ENCODE data around the gene SUPT5H. TPM values are rescaled to one million over a fixed set of nuclear protein-coding genes. Genes with fewer than 3 reads are reported as not detected.

The SUPT5H gene
- total and polyA plus RNA-seq, 2 of the 13 experiments (the other 11 are each of a cell fraction or from before 2014, with no cell fraction given): 48.2 to 51.7 TPM

DNA sequence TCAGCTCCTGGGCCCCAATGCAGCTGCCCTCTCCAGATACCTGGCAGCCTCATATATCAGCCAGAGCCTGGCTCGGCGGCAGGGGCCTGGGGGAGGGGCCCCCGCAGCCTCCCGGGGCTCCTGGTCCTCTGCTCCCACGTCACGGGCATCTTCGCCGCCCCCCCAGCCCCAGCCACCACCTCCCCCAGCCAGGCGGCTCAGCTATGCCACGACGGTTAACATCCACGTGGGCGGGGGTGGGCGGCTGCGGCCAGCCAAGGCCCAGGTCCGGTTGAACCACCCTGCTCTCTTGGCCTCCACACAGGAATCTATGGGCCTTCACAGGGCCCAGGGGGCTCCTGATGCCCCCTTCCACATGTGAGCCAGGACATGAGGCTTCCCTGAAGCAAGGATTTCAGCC is 20.4 kb upstream of the SUPT5H start:
- no peaks in the 10 kb centered on the region for H3K79me2 ChIP-seq (ENCODE audit: insufficient read depth, low read length)
- no peaks in the 10 kb centered on the region for H3K27me3 ChIP-seq (ENCODE audit: control insufficient read depth in 1 of 2, insufficient read depth in 2 of 2, low read length in 2 of 2)
- in situ Hi-C loops (cut with HindIII; ENCODE audit: extremely low pct_ligation_motif_present, low pct_unique_long_range_greater_than_20kb): no loop called here
- H4K20me1 ChIP-seq (ENCODE audit: insufficient read depth, low read length): no peaks in the 10 kb centered on the region
- H2AFZ ChIP-seq (ENCODE audit: low read length): no peak overlapping the region
- H3K36me3 ChIP-seq (replicated peaks in 1 of 2; ENCODE audit: control insufficient read depth in 1 of 2, insufficient read depth in 2 of 2, low read length in 2 of 2): peaks cover 0 to 4% of the 10 kb centered on the region in 2 experiments; a peak in 2 of 5 replicates
- 93% methylated on average over 16 of the region's 16 CpGs for WGBS (ENCODE audit: low lambda C conversion rate)
- H3K9me3 ChIP-seq (ENCODE audit: low read length): no peaks in the 10 kb centered on the region
- no peak overlapping the region for H3K4me3 ChIP-seq (replicated peaks in 1 of 3; ENCODE audit: insufficient read depth in 1 of 3, low read depth in 2 of 3, low read length in 3 of 3)
- no peak overlapping the region for H3K27ac ChIP-seq (ENCODE audit: extremely low read length, insufficient read depth, low read length)
- peaks cover 28% of the 10 kb centered on the region for H3K4me1 ChIP-seq (ENCODE audit: insufficient read depth, low read length)
- no peak overlapping the region for H3K4me2 ChIP-seq (ENCODE audit: low read depth, low read length)
- DNase-seq (ENCODE audit: low spot score): no peak
- ChIA-PET CTCF (ENCODE audit: low intra/inter-chr PET ratio, low total read pairs) (no interaction called here), POLR2A (interaction anchor here (5.7 kb wide), 1 partner anchor 11 kb away, joined by 44 read pairs; the partner anchor contains the start of gene RPS16)
- FAIRE-seq: no peak
- H3K9ac ChIP-seq (ENCODE audit: insufficient read depth, low read depth, low read length): no peak overlapping the region
- BruUV-seq (replicated peaks): no TSS peak
- TF ChIP-seq, protein P1, sequence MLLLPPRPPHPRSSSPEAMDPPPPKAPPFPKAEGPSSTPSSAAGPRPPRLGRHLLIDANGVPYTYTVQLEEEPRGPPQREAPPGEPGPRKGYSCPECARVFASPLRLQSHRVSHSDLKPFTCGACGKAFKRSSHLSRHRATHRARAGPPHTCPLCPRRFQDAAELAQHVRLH (CRISPR knock-in tag; IDR thresholded peaks at IDR 0.05; ENCODE audit: borderline replicate concordance, low read depth): no peak
- TF ChIP-seq AGO2 (optimal IDR thresholded peaks at IDR 0.05; ENCODE audit: low read depth, low read length): peak; percentile 41
- 0 out of 2 replicates have a peak, but pooled peaks have one; percentile 32 for TF ChIP-seq ZC3H13 (CRISPR knock-in tag; IDR thresholded peaks at IDR 0.05)
- no peak for ATAC-seq
- intact Hi-C loops (cut with micrococcal nuclease; ENCODE audit: unreplicated experiment): no loop called here

DNA sequence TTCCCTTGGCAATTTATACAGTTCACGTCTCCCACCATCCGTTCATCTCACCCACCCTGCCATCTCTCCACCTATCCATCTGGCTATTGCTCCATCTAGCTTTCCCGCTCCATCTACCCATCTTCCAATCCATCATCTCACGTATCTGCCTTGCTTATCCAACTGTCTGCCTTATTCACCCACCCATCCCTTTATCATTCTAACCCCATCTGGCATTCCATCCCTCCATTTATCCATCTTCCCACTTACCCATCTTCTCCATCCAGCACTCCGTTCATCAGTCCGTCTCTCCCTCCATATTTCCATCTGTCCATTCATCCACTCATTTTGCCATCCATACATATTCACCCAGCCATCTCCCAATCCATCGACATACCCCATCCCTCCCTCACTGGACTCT is 19.6 kb upstream of the SUPT5H start:
- ChIA-PET POLR2A (interaction anchor here (5.7 kb wide), 1 partner anchor 10 kb away, joined by 44 read pairs; the partner anchor contains the start of gene RPS16), CTCF (ENCODE audit: low intra/inter-chr PET ratio, low total read pairs) (no interaction called here)
- no TSS peak for BruUV-seq (replicated peaks)
- no peaks in the 10 kb centered on the region for H3K79me2 ChIP-seq (ENCODE audit: insufficient read depth, low read length)
- no peaks in the 10 kb centered on the region for H3K9me3 ChIP-seq (ENCODE audit: low read length)
- H3K27me3 ChIP-seq (ENCODE audit: control insufficient read depth in 1 of 2, insufficient read depth in 2 of 2, low read length in 2 of 2): no peaks in the 10 kb centered on the region
- H3K36me3 ChIP-seq (replicated peaks in 1 of 2; ENCODE audit: control insufficient read depth in 1 of 2, insufficient read depth in 2 of 2, low read length in 2 of 2): peaks cover 0 to 4% of the 10 kb centered on the region in 2 experiments; a peak in 2 of 5 replicates
- no peaks in the 10 kb centered on the region for H4K20me1 ChIP-seq (ENCODE audit: insufficient read depth, low read length)
- no peak overlapping the region for H3K9ac ChIP-seq (ENCODE audit: insufficient read depth, low read depth, low read length)
- in situ Hi-C loops (cut with HindIII; ENCODE audit: extremely low pct_ligation_motif_present, low pct_unique_long_range_greater_than_20kb) (no loop called here), intact Hi-C loops (cut with micrococcal nuclease; ENCODE audit: unreplicated experiment) (no loop called here)
- no peak overlapping the region for H3K4me2 ChIP-seq (ENCODE audit: low read depth, low read length)
- no peak for DNase-seq (ENCODE audit: low spot score)
- peaks cover 36% of the 10 kb centered on the region for H3K4me1 ChIP-seq (ENCODE audit: insufficient read depth, low read length)
- no peak for ATAC-seq
- H3K27ac ChIP-seq (ENCODE audit: extremely low read length, insufficient read depth, low read length): no peak overlapping the region
- no peak for FAIRE-seq
- no peak overlapping the region for H2AFZ ChIP-seq (ENCODE audit: low read length)
- no peak overlapping the region for H3K4me3 ChIP-seq (replicated peaks in 1 of 3; ENCODE audit: insufficient read depth in 1 of 3, low read depth in 2 of 3, low read length in 3 of 3)
- WGBS (ENCODE audit: low lambda C conversion rate): 95% methylated on average over 7 of the region's 7 CpGs
- TF ChIP-seq, protein P2, sequence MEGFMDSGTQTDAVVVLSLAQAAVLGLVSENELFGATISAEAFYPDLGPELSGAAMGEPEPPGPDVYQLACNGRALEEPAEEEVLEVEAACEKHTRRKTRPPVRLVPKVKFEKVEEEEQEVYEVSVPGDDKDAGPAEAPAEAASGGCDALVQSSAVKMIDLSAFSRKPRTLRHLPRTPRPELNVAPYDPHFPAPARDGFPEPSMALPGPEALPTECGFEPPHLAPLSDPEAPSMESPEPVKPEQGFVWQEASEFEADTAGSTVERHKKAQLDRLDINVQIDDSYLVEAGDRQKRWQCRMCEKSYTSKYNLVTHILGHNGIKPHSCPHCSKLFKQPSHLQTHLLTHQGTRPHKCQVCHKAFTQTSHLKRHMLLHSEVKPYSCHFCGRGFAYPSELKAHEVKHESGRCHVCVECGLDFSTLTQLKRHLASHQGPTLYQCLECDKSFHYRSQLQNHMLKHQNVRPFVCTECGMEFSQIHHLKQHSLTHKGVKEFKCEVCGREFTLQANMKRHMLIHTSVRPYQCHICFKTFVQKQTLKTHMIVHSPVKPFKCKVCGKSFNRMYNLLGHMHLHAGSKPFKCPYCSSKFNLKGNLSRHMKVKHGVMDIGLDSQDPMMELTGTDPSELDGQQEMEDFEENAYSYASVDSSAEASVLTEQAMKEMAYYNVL (CRISPR knock-in tag; IDR thresholded peaks at IDR 0.05; ENCODE audit: borderline replicate concordance): no peak
- TF ChIP-seq ZNF607 (CRISPR knock-in tag; IDR thresholded peaks at IDR 0.05; ENCODE audit: borderline replicate concordance): no peak
- TF ChIP-seq POLR2A (IDR thresholded peaks at IDR 0.05; ENCODE audit: insufficient read depth in 1 of 2, low read depth in 2 of 2, low read length in 2 of 2): no peak
- TF ChIP-seq MEF2D (CRISPR knock-in tag; IDR thresholded peaks at IDR 0.05): no peak
- TF ChIP-seq ZNF780A (CRISPR knock-in tag; IDR thresholded peaks at IDR 0.05): no peak
- TF ChIP-seq, protein P3, sequence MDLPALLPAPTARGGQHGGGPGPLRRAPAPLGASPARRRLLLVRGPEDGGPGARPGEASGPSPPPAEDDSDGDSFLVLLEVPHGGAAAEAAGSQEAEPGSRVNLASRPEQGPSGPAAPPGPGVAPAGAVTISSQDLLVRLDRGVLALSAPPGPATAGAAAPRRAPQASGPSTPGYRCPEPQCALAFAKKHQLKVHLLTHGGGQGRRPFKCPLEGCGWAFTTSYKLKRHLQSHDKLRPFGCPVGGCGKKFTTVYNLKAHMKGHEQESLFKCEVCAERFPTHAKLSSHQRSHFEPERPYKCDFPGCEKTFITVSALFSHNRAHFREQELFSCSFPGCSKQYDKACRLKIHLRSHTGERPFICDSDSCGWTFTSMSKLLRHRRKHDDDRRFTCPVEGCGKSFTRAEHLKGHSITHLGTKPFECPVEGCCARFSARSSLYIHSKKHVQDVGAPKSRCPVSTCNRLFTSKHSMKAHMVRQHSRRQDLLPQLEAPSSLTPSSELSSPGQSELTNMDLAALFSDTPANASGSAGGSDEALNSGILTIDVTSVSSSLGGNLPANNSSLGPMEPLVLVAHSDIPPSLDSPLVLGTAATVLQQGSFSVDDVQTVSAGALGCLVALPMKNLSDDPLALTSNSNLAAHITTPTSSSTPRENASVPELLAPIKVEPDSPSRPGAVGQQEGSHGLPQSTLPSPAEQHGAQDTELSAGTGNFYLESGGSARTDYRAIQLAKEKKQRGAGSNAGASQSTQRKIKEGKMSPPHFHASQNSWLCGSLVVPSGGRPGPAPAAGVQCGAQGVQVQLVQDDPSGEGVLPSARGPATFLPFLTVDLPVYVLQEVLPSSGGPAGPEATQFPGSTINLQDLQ (CRISPR knock-in tag; IDR thresholded peaks at IDR 0.05): no peak
- TF ChIP-seq, protein P4, sequence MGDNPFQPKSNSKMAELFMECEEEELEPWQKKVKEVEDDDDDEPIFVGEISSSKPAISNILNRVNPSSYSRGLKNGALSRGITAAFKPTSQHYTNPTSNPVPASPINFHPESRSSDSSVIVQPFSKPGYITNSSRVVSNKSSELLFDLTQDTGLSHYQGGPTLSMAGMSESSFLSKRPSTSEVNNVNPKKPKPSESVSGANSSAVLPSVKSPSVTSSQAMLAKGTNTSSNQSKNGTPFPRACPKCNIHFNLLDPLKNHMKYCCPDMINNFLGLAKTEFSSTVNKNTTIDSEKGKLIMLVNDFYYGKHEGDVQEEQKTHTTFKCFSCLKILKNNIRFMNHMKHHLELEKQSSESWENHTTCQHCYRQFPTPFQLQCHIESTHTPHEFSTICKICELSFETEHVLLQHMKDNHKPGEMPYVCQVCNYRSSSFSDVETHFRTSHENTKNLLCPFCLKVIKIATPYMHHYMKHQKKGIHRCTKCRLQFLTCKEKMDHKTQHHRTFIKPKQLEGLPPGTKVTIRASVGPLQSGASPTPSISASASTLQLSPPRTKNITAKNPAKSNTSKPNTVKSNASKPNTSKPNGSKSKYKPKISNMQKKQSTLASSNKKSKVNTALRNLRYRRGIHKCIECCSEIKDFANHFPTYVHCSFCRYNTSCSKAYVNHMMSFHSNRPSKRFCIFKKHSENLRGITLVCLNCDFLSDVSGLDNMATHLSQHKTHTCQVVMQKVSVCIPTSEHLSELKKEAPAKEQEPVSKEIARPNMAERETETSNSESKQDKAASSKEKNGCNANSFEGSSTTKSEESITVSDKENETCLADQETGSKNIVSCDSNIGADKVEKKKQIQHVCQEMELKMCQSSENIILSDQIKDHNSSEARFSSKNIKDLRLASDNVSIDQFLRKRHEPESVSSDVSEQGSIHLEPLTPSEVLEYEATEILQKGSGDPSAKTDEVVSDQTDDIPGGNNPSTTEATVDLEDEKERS (CRISPR knock-in tag; IDR thresholded peaks at IDR 0.05): no peak
